ENCODE data around the gene SLC25A25. TPM values are rescaled to one million over a fixed set of nuclear protein-coding genes. Genes with fewer than 3 reads are reported as not detected.

SLC25A25 gene
- total RNA-seq, 1 donor from 2014 or later = 9.7 TPM

DNA sequence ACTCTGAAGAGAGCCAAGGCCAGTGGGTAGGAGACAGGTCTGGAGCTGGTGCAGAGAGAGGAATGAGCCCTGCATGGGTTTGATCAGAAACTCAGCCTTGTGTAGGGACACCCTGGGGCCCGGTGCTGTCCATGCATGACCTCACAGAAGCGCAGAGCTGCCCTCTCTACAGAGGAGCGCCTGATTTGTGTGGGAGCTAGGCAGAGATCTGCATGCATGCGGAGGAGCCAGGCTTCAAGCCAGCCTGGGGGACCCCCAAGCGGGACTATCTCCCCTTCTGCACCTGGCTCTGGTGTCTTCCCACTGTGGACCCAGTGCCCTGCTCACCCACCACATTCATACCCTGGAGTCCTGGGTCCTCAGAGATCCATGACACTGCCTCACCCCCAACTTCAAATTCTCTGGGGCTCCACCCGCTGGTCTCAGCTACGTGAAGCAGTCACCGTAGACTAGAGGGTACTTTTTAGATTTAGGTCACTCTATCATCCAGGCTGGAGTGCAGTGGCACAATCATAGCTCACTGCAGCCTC lies 78.6 kb downstream of the SLC25A25 start:
- no peak for DNase-seq (ENCODE audit: low spot score, unreplicated experiment)
- Mint-ChIP-seq H3K36me3 (ENCODE audit: insufficient read depth) (no peaks in the 10 kb centered on the region), H3K27ac (no peak overlapping the region), H3K27me3 (peaks cover 18% of the 10 kb centered on the region), H3K9me3 (ENCODE audit: low read depth) (no peaks in the 10 kb centered on the region), H3K4me3 (ENCODE audit: low read depth) (no peak overlapping the region), H3K4me1 (ENCODE audit: low read depth) (peaks cover 4% of the 10 kb centered on the region)
- TF ChIP-seq, protein P1, sequence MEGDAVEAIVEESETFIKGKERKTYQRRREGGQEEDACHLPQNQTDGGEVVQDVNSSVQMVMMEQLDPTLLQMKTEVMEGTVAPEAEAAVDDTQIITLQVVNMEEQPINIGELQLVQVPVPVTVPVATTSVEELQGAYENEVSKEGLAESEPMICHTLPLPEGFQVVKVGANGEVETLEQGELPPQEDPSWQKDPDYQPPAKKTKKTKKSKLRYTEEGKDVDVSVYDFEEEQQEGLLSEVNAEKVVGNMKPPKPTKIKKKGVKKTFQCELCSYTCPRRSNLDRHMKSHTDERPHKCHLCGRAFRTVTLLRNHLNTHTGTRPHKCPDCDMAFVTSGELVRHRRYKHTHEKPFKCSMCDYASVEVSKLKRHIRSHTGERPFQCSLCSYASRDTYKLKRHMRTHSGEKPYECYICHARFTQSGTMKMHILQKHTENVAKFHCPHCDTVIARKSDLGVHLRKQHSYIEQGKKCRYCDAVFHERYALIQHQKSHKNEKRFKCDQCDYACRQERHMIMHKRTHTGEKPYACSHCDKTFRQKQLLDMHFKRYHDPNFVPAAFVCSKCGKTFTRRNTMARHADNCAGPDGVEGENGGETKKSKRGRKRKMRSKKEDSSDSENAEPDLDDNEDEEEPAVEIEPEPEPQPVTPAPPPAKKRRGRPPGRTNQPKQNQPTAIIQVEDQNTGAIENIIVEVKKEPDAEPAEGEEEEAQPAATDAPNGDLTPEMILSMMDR (IDR thresholded peaks at IDR 0.05; ENCODE audit: unreplicated experiment) = no peak

GRCh38 chr9:128148509-128149000 lies 80.5 kb downstream of the SLC25A25 start:
- H3K27ac Mint-ChIP-seq = no peak overlapping the region
- H3K27me3 Mint-ChIP-seq = peaks cover 13% of the 10 kb centered on the region
- H3K4me3 Mint-ChIP-seq (ENCODE audit: low read depth) = no peak overlapping the region
- peaks cover 4% of the 10 kb centered on the region for H3K4me1 Mint-ChIP-seq (ENCODE audit: low read depth)
- TF ChIP-seq, protein P1 (IDR thresholded peaks at IDR 0.05; ENCODE audit: unreplicated experiment) = no peak
- DNase-seq (ENCODE audit: low spot score, unreplicated experiment) = no peak
- no peaks in the 10 kb centered on the region for H3K9me3 Mint-ChIP-seq (ENCODE audit: low read depth)
- no peaks in the 10 kb centered on the region for H3K36me3 Mint-ChIP-seq (ENCODE audit: insufficient read depth)

- H3K4me3 Mint-ChIP-seq (ENCODE audit: low read depth) = no peak within 1 kb of the TSS
- DNase-seq (ENCODE audit: low spot score, unreplicated experiment) = no peak
- peaks cover 4% of the 10 kb centered on the region for H3K4me1 Mint-ChIP-seq (ENCODE audit: low read depth)
- peaks cover 12% of the 10 kb centered on the region for H3K27me3 Mint-ChIP-seq
- H3K9me3 Mint-ChIP-seq (ENCODE audit: low read depth) = no peaks in the 10 kb centered on the region
- TF ChIP-seq, protein P1 (IDR thresholded peaks at IDR 0.05; ENCODE audit: unreplicated experiment) = no peak
- H3K36me3 Mint-ChIP-seq (ENCODE audit: insufficient read depth) = no peaks in the 10 kb centered on the region
- peak within 1 kb of the TSS; percentile 27 for H3K27ac Mint-ChIP-seq
Observed at GRCh38 chr9:128149001-128149701, 81.1 kb downstream of the SLC25A25 start, which contains the start of gene LCN2. Gene LCN2 (plus strand): TSS chr9:128149453. CDS start chr9:128149526, 73 bp downstream.

- H3K4me3 Mint-ChIP-seq (ENCODE audit: low read depth) = no peak overlapping the region
- no peaks in the 10 kb centered on the region for H3K9me3 Mint-ChIP-seq (ENCODE audit: low read depth)
- peaks cover 4% of the 10 kb centered on the region for H3K4me1 Mint-ChIP-seq (ENCODE audit: low read depth)
- DNase-seq (ENCODE audit: low spot score, unreplicated experiment) = no peak
- no peaks in the 10 kb centered on the region for H3K36me3 Mint-ChIP-seq (ENCODE audit: insufficient read depth)
- H3K27me3 Mint-ChIP-seq = peaks cover 12% of the 10 kb centered on the region
- peak overlapping the region; percentile 16 for H3K27ac Mint-ChIP-seq
- TF ChIP-seq, protein P1 (IDR thresholded peaks at IDR 0.05; ENCODE audit: unreplicated experiment) = no peak
Observed at GRCh38 chr9:128149951-128150593, 82.0 kb downstream of the SLC25A25 start.

- peaks cover 4% of the 10 kb centered on the region for H3K4me1 Mint-ChIP-seq (ENCODE audit: low read depth)
- no peak for DNase-seq (ENCODE audit: low spot score, unreplicated experiment)
- H3K9me3 Mint-ChIP-seq (ENCODE audit: low read depth) = no peaks in the 10 kb centered on the region
- H3K36me3 Mint-ChIP-seq (ENCODE audit: insufficient read depth) = no peaks in the 10 kb centered on the region
- H3K27me3 Mint-ChIP-seq = peaks cover 12% of the 10 kb centered on the region
- H3K27ac Mint-ChIP-seq = peak overlapping the region; percentile 37
- TF ChIP-seq, protein P1 (IDR thresholded peaks at IDR 0.05; ENCODE audit: unreplicated experiment) = peak; percentile 40
- no peak overlapping the region for H3K4me3 Mint-ChIP-seq (ENCODE audit: low read depth)
Observed at GRCh38 chr9:128150594-128151308, 82.7 kb downstream of the SLC25A25 start.
